Non-pigmented ciliary epithelial cell (primary cell): ENCODE data around the gene PPIE.
"Not testable (repeated sequence)": the region's sequence is repeated elsewhere in the genome, so short reads cannot be mapped to it uniquely, and the experiment has no call there.

Source experiments
- DNase-seq: peaks from one replicate; pipeline ENCODE4 v3.0.0-alpha.2; 2010; ENCODE audit warnings: low read depth

Gene PPIE

DNA sequence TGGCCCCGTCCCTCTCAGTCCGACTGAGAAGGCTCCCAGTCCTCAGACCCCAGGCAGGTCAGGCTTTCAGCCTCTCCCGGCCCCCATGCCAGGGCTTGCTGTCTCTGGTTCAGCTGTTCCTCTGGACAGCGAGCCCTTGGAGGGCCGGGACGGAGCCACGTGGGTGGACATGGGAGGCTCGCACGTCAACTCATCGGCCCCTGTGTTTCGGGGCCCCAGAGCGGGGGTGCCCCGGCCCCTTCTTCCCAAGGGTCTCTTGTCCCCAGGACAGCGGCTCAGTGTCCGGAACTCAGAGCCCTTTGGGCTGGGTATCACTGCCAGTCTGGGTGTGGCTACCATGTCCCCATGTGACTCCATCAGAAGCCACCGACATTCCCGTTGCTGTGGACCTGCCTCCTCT lies 39.2 kb downstream of the PPIE start:
- not testable (repeated sequence) for DNase-seq

GRCh38 chr1:39778463-39779099 lies 39.9 kb downstream of the PPIE start:
- not testable (repeated sequence) for DNase-seq

DNA sequence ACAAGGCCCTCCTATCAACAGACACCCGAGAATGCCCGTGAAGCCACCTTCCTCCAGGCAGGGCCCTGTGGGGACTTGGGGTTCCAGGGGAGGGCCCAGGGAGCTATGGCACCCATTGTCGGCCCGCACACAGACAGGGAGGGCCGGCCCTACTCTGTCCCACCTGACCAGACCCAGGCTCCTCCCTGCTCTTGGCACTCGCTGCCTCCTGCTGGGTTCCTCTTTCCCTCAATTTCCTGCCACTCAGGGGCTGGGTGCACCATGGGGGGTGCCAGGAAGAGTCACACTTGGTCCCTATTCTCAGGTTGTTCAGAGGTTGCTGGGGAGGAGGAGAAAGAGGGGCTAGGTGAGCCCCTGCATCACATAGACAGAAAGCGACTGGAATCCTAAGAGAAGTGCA lies 40.5 kb downstream of the PPIE start:
- no peak for DNase-seq

DNA sequence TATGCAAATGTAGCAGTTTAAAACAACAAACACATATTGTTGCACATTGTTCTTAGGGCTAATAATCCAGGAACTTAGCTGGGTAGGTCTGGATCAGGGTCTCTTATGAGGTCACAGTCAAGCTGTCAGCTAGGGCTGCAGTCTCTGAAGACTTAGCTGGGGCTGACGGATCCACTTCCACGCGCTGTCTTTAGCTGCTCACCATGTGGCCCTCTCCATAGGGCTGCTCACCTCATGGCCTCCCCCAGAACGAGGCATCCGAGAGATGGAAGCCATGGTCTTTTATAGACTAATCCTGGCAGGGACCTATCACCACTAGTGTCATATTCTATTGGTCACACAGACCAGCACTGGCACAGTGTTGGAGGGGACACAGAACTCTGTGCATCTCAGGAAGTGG lies 41.1 kb downstream of the PPIE start:
- DNase-seq: no peak

GRCh38 chr1:39781349-39781715 lies 42.6 kb downstream of the PPIE start:
- DNase-seq: no peak

DNA sequence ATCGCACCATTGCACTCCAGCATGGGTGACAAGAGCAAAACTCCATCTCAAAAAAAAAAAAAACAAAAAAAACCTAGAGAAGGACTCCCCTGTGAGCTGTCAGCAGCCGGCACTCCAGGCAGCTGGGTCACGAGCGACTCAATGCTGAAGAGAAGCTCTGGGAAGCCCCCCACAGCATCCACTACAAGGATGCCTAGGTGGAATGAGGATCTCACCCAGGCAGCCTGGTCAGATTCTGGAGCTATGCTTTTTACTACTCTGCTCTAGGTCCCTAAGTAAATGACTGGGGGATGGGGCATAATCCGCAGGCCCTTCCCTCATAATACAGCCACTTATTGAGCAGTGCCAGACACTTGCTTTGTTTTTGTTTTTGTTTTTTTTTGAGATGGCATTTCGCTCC lies 43.4 kb downstream of the PPIE start:
- no peak for DNase-seq

DNA sequence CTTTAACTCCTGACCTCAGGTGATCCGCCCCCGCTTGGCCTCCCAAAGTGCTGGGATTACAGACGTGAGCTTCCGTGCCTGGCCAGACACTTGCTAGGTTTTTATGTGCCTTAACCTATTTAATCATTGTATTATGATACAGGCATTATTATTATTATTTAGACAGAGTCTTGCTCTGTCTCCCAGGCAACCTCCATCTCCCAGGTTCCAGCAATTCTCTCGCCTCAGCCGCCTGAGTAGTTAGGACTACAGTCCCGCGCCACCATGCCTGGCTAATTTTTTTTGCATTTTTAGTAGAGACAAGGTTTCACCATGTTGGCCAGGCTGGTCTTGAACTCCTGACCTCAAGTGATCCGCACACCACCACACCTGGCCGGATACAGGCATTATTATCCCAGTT lies 44.0 kb downstream of the PPIE start:
- DNase-seq: not testable (repeated sequence)

DNA sequence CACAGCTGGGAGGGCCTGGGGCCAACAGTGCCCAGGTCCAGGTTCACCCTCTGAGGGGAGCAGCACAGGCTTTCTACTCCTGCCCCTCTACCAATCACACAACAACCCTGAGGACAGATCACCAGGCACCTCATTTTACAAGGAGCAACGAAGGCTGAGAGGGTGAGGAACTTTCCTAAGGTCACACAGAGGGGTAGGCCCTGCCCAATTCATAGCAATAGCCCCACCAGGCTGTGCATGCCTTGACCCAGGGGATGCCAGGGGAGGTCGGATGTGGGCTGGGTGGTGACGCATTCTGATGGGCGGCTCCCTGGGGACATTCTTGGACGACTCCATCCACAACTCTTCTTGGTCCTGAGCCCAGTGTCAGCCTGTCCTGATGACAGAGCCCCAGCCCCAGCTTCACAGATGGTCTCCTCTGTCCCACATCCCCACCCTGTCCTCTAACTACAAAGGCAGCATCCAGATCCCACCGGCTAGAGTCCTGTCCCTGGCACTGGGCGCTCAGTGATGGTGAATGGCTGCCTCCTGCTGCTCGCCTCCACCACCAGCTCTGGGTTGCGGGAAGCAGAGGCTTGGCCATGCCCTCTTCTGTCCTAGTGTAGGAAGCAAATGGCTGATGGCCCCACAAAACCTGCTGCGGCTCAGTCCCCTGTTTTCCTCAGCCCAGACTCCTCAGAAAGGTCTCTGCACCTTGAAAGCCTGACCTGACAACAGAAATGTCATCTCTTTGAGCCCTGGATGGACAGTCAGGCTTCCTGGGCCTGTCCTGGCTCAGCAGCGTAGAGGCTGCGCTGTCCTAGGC lies 47.8 kb downstream of the PPIE start:
- not testable (repeated sequence) for DNase-seq

DNA sequence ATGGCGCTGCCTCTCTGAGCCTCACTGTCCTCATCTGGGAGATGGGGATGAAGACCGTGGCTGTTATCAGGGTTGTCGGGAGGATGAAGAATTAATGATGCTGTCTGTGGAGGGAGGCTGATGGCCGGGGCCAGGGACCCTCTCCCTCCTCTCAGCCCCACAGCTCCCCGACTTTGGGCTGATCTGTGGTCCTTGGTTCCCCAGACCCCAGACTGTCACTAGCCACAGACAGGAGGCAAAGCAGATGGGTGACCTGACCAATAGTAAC lies 48.4 kb downstream of the PPIE start:
- DNase-seq: not testable (repeated sequence)

- DNase-seq: no peak
Measured at GRCh38 chr1:39787468-39787867, 48.8 kb downstream of the PPIE start.

- not testable (repeated sequence) for DNase-seq
Measured at GRCh38 chr1:39787964-39788363, 49.3 kb downstream of the PPIE start.

DNA sequence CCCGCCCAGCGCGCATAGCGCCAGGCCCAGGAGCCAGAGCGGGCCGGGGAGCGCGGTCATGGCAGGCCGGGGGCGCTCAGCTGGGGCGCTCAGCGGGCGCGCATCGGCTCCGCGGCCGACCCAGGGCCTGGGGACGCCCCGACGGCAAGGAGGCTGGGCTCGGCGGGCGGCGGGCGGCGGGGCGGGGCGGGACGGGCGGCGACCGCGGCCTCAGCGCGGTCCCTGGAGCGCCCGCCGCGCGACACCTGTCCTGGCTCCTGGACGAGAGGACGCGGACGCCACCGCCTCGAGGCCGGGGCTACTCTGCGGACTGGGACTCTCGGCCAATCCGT lies 49.7 kb downstream of the PPIE start:
- DNase-seq: no peak

- no peak for DNase-seq
Measured at GRCh38 chr1:39788758-39789570, 50.3 kb downstream of the PPIE start, which contains the start of gene BMP8B. Gene BMP8B, minus strand, starts transcription at chr1:39788865. Its CDS starts 380 bp downstream, at chr1:39788485.

- no peak for DNase-seq
Measured at GRCh38 chr1:39789571-39790110, 51.0 kb downstream of the PPIE start.

DNA sequence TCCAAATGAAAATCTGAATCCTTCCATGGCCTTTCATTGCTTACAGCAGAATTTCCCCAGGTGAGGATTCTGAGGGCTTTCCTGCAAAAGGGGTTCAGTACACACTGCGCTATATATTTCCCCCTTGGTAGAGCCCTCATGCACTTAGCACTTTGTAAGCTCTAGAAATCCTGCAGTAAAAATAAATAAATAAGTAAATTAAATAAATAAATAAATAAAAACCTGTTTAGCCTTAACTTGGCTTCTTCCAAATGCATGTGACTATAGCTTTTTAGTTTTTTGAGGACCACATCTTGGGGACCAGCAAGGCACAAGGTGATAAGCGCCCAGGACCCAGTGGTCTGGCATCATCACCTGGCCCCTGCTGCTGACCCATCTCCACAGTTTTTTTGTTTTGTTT lies 53.2 kb downstream of the PPIE start:
- no peak for DNase-seq

- no peak for DNase-seq
Measured at GRCh38 chr1:39795651-39796050, 57.0 kb downstream of the PPIE start.

DNA sequence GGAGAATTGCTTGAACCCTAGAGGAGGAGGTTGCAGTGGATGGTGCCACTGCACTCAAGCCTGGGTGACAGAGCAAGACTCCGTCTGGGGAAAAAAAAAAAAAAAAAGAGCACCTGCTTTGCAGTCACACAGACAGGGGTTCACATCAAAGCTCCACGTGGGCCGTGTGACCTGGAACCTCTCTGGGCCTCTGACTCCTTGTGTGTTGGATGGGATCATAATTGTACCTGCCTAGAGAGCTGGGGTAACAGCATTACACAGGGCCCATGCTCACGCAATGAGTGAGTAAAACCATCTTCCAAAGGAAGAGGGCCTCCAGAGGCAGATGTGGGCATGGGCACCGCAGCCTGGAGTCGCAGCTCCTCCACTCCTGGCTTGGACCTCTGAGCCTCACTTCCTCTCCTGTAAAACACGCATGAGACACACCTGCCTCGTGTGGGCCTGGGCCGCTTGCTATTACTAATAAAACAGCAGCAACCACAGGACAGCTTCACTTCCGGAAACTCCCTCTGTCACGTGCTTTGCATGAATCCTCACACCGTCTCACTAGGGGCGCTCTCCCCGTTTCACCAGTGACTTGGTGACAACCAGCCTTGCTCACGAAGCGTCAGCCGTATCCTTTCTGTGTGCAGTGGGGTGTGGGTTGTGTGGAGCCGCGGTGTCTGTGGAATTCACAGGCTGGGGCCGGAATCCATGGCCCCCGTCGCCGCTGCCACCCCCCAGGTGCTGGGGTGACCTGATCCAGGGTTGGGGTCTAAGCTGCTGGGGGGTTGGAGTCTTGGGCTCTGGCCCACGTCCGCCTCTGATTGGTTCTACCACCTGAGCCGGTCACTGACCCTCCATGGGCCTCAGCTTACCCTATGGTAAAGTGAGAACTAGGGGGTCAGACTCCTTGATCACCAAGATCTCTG lies 60.4 kb downstream of the PPIE start:
- DNase-seq: not testable (repeated sequence)

DNA sequence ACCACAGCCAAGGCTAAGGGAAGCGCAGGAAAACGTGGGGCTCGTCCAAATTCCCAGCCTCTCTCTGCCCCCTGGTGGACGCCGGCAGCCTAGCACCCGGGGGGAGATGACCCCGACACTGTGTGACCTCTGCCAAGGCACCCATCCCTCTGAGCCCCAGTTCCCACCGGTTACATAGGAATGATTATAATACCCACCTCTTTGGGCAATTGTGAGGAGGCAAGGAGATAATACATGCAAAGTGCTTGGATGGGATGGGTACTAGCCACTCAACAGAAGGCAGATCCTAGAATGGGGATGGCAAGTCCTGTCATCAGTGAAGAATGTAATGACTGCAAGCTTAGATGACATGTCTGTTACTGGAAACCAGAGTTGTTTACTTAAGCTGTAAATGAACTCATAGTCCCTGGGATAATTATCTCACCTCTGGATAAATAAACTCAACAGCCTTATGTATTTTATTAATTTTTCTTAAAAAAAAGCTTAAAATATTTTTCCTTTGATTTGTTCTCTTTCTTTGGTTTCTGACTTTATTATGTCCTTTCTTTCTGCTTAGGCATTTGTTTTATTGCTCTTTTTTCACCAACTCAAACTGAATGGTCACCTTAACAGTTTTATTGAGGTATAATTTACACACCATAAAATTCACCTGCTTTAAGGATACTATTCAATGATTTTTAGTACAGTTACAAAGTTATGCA lies 61.2 kb downstream of the PPIE start:
- peak; percentile 52 for DNase-seq

GRCh38 chr1:39800471-39800835 lies 61.8 kb downstream of the PPIE start:
- DNase-seq: no peak

- no peak for DNase-seq
Measured at GRCh38 chr1:39802496-39803260, 64.0 kb downstream of the PPIE start.

- DNase-seq: no peak
Measured at GRCh38 chr1:39805385-39805784, 66.7 kb downstream of the PPIE start.
